Activated B cell treated with CpG ODN at 0.5 μM for 24 hours (primary cell): ENCODE measurements around the gene HDGFL2. TPM values are rescaled to one million over a fixed set of nuclear protein-coding genes. Genes with fewer than 3 reads are reported as not detected.

Experiments used
- ATAC-seq: fragments of 200-7000 bp; cut with Tn5 transposase; one replicate; pipeline ENCODE4 v1.10.0; 2021; ENCODE audit warnings: low read depth, mild to moderate bottlenecking, moderate library complexity
- CTCF ChIA-PET: fragments of 350-600 bp; sonication (Branson Sonifier 250); formaldehyde crosslinking; loops from one replicate; lab custom pipeline; 2021; ENCODE audit warnings: antibody characterized with exemption; lab: Charles Lee
- POLR2A ChIA-PET: fragments of 350-600 bp; sonication (Branson Sonifier 250); formaldehyde crosslinking; loops from one replicate; lab custom pipeline; 2021; ENCODE audit warnings: antibody characterized with exemption; lab: Charles Lee
- DNase-seq: peaks from one replicate; pipeline ENCODE4 v3.0.0; 2022
- H3K27ac Mint-ChIP-seq: one replicate; pipeline ENCODE4 v1.8.0; 2020; ENCODE audit warnings: mixed read lengths
- H3K27me3 Mint-ChIP-seq: one replicate; pipeline ENCODE4 v1.8.0; 2021; ENCODE audit warnings: mixed read lengths
- H3K36me3 Mint-ChIP-seq: one replicate; pipeline ENCODE4 v1.8.0; 2021; ENCODE audit warnings: low read depth, mixed read lengths
- H3K4me1 Mint-ChIP-seq: one replicate; pipeline ENCODE4 v1.8.0; 2021; ENCODE audit warnings: mixed read lengths
- H3K4me3 Mint-ChIP-seq: one replicate; pipeline ENCODE4 v1.8.0; 2020; ENCODE audit warnings: mild to moderate bottlenecking, mixed read lengths
- H3K9me3 Mint-ChIP-seq: one replicate; pipeline ENCODE4 v1.8.0; 2020; ENCODE audit warnings: mixed read lengths
- CTCF ChIP-seq: fragments of 200-600 bp; IDR thresholded peaks from one replicate; pipeline ENCODE4 v1.8.0; 2022; ENCODE audit warnings: antibody characterized with exemption, mild to moderate bottlenecking
- intact Hi-C: fragments of 100-400 bp; cut with micrococcal nuclease; formaldehyde crosslinking; loops from one replicate; pipeline ENCODE4 v1.15.1; 2024
- total RNA-seq: library from RNA; stranded (reverse); gene quantifications from 2 replicates; pipeline ENCODE4 v1.2.3, GENCODE V29; 2022

HDGFL2 gene
- total RNA-seq, 1 donor from 2014 or later = 44.9 TPM

- no peak for ATAC-seq
- no peaks in the 10 kb centered on the region for H3K27me3 Mint-ChIP-seq
- H3K27ac Mint-ChIP-seq = no peak overlapping the region
- intact Hi-C loops = no loop called here
- ChIA-PET POLR2A (interaction anchor here (0.5 kb wide), 1 partner anchor 855 kb away, joined by 7 read pairs; no protein-coding TSS in a partner anchor), CTCF (no interaction called here)
- H3K36me3 Mint-ChIP-seq = peaks cover 27% of the 10 kb centered on the region
- no peak overlapping the region for H3K4me3 Mint-ChIP-seq
- DNase-seq = no peak
- no peak for TF ChIP-seq CTCF
- H3K9me3 Mint-ChIP-seq = no peaks in the 10 kb centered on the region
- H3K4me1 Mint-ChIP-seq = peaks cover 18% of the 10 kb centered on the region
These were observed 5.1 kb downstream of the HDGFL2 start for GRCh38 chr19:4477034-4477801.

GRCh38 chr19:4482721-4483364 lies 10.7 kb downstream of the HDGFL2 start:
- Mint-ChIP-seq H3K4me3 (no peak overlapping the region), H3K27ac (no peak overlapping the region), H3K27me3 (no peaks in the 10 kb centered on the region), H3K9me3 (no peaks in the 10 kb centered on the region), H3K36me3 (peaks cover 35% of the 10 kb centered on the region), H3K4me1 (no peaks in the 10 kb centered on the region)
- TF ChIP-seq CTCF = no peak
- DNase-seq (no peak), ATAC-seq (no peak)
- ChIA-PET POLR2A (no interaction called here), CTCF (no interaction called here)
- intact Hi-C loops = no loop called here

- no peak overlapping the region for H3K27ac Mint-ChIP-seq
These were observed 11.3 kb downstream of the HDGFL2 start for GRCh38 chr19:4483385-4483784.

GRCh38 chr19:4487572-4487971 lies 15.5 kb downstream of the HDGFL2 start:
- intact Hi-C loops = no loop called here
- no peak overlapping the region for H3K27ac Mint-ChIP-seq
- no peak for TF ChIP-seq CTCF

More at GRCh38 chr19:4483385-4483784, 11.3 kb downstream of the HDGFL2 start:
- Mint-ChIP-seq H3K36me3 (peaks cover 38% of the 10 kb centered on the region), H3K4me1 (no peaks in the 10 kb centered on the region), H3K9me3 (no peaks in the 10 kb centered on the region), H3K4me3 (no peak overlapping the region), H3K27me3 (no peaks in the 10 kb centered on the region)
- ChIA-PET CTCF (no interaction called here), POLR2A (no interaction called here)
- intact Hi-C loops = no loop called here
- ATAC-seq (no peak), DNase-seq (no peak)
- TF ChIP-seq CTCF = no peak

GRCh38 chr19:4488496-4488895 lies 16.4 kb downstream of the HDGFL2 start:
- peaks cover 50% of the 10 kb centered on the region for H3K36me3 Mint-ChIP-seq
- H3K4me3 Mint-ChIP-seq = no peak overlapping the region
- H3K4me1 Mint-ChIP-seq = no peaks in the 10 kb centered on the region
- H3K9me3 Mint-ChIP-seq = no peaks in the 10 kb centered on the region
- POLR2A ChIA-PET = no interaction called here
- no peak for TF ChIP-seq CTCF
- H3K27me3 Mint-ChIP-seq = no peaks in the 10 kb centered on the region
- DNase-seq (no peak), ATAC-seq (no peak)
- intact Hi-C loops = no loop called here
- H3K27ac Mint-ChIP-seq = no peak overlapping the region
- CTCF ChIA-PET = no interaction called here

More at GRCh38 chr19:4487572-4487971, 15.5 kb downstream of the HDGFL2 start:
- DNase-seq (no peak), ATAC-seq (no peak)
- no peak overlapping the region for H3K4me3 Mint-ChIP-seq
- ChIA-PET POLR2A (no interaction called here), CTCF (no interaction called here)
- H3K9me3 Mint-ChIP-seq = no peaks in the 10 kb centered on the region
- no peaks in the 10 kb centered on the region for H3K4me1 Mint-ChIP-seq
- no peaks in the 10 kb centered on the region for H3K27me3 Mint-ChIP-seq
- peaks cover 55% of the 10 kb centered on the region for H3K36me3 Mint-ChIP-seq
